Fibroblast of pulmonary artery (primary cell): Measurements from ENCODE around the gene METTL21C.

Experiments used
- DNase-seq: peaks from one replicate; pipeline ENCODE4 v3.0.0-alpha.2; 2010; ENCODE audit warnings: low read depth
- H3K4me3 ChIP-seq: replicated peaks from 2 replicates; pipeline ENCODE4 v1.5.1; 2011; ENCODE audit warnings: low read depth, mild to moderate bottlenecking, control low read depth, low read length, moderate library complexity
- TF ChIP-seq, protein P1 (sequence below): IDR thresholded peaks from 2 replicates; pipeline ENCODE4 v1.5.1; 2011; ENCODE audit warnings: mild to moderate bottlenecking, control low read depth, low read length, inconsistent platforms; ENCODE audit errors: missing control alignments

METTL21C gene

DNA sequence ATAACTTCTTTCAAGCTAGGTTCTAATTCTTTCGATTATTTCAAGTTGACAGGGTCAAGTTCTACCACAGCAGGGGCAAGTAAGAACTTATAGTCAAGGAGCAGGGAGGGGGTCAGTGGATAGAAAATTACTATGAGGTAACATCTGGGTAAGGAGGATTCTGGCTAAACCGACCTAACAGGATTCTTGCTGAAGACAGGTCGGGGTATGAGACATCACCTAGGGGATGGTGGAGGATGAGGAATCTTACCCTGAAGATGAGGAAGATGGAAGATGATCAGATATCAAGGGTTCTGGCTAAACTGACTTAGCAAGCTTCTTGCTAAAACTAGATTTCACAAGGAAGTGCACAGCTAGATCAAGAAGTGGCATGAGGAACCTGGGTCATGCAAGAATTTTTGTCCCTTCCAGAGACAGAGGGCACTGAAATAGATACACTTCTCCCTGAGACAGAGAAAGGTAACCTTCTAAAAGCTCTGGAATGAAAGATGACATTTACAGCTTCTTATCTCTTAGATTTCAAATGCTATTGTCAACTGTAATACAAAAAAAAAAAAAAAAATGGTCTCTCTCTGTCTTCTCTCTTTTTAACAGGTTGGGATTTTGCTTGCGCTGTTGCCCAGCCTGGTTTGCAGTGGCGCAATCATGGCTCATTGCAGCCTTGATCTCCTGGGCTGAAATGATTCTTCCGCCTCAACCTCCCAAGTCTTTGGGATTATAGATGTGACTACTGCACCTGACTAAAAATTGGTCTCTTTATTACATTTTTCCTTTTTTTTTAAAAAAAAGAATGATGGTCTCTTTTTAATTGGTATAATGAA is 9.6 kb upstream of the METTL21C start:
- H3K4me3 ChIP-seq = no peak overlapping the region
- DNase-seq = no peak
- TF ChIP-seq, protein P1, sequence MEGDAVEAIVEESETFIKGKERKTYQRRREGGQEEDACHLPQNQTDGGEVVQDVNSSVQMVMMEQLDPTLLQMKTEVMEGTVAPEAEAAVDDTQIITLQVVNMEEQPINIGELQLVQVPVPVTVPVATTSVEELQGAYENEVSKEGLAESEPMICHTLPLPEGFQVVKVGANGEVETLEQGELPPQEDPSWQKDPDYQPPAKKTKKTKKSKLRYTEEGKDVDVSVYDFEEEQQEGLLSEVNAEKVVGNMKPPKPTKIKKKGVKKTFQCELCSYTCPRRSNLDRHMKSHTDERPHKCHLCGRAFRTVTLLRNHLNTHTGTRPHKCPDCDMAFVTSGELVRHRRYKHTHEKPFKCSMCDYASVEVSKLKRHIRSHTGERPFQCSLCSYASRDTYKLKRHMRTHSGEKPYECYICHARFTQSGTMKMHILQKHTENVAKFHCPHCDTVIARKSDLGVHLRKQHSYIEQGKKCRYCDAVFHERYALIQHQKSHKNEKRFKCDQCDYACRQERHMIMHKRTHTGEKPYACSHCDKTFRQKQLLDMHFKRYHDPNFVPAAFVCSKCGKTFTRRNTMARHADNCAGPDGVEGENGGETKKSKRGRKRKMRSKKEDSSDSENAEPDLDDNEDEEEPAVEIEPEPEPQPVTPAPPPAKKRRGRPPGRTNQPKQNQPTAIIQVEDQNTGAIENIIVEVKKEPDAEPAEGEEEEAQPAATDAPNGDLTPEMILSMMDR = no peak

DNA sequence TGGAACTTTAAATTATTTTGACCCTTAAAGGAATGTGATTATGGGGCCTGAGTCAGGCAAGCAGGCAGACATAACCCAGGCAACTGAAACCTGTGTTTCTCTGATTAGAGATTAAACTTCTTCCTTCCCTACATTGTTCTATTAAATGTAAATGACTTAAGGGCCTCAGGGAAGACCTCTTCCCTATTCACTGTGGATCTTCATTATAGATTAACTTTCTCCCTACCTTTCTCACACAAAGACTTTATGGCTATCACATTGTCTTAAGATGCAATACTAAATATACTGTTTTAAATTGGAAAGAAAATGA is 8.8 kb upstream of the METTL21C start:
- DNase-seq = no peak
- TF ChIP-seq, protein P1 = no peak
- no peak overlapping the region for H3K4me3 ChIP-seq

DNA sequence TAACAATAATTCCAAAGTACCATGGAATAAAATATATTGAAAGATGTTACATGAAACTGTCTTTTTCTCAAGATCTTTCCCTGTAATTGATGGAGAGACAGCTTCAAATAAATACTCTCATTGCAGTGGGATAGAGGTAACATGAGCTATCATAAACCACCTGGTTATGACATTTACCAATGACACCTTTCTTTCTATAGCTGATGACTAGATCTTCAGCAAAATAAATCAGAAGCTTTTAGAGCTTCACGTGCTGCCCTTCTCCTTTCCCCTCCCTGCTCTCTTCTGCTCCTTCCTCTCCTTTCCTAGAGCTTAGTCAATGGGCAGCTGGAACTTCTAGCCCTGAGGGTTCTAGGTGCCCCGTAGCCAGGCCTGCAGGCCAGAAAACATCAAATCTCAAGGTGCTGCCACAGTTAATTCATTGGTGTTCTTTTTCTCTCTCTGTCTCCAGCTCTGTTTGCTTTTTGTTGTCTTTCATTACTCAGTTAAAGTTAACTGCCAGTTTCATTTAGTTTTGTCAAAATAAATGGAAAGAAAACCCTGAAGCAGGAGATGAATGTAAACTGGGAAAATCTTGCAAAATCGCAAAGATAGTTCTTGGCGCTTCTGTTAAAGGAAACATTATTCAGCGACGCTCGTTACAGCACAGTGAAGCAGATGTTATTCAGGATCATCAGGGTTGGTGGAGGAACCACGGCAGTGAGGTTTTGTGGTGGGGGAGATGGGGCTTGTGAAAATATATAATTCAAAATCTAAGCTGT is 8.3 kb upstream of the METTL21C start:
- DNase-seq = no peak
- no peak overlapping the region for H3K4me3 ChIP-seq
- TF ChIP-seq, protein P1 = no peak

DNA sequence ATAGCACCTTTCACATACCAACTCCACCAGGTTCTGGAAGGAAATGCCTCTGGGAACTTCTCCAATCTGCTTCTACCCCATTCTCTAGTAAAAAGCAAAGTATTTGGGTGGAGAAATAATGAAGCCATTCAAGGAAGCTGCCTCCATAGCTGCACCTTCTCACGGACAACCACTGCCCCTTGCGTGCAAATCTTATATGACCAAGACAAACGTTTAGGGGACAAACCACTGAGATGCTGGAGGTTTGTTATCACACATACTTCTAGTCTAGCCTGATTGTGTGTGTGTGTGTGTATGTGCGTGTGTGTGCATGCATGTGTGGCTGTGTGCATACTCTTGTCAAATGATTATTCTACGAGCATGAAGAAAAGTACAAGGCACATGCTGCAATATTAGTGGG is 6.5 kb upstream of the METTL21C start:
- TF ChIP-seq, protein P1 = no peak
- no peak overlapping the region for H3K4me3 ChIP-seq
- DNase-seq = no peak

DNA sequence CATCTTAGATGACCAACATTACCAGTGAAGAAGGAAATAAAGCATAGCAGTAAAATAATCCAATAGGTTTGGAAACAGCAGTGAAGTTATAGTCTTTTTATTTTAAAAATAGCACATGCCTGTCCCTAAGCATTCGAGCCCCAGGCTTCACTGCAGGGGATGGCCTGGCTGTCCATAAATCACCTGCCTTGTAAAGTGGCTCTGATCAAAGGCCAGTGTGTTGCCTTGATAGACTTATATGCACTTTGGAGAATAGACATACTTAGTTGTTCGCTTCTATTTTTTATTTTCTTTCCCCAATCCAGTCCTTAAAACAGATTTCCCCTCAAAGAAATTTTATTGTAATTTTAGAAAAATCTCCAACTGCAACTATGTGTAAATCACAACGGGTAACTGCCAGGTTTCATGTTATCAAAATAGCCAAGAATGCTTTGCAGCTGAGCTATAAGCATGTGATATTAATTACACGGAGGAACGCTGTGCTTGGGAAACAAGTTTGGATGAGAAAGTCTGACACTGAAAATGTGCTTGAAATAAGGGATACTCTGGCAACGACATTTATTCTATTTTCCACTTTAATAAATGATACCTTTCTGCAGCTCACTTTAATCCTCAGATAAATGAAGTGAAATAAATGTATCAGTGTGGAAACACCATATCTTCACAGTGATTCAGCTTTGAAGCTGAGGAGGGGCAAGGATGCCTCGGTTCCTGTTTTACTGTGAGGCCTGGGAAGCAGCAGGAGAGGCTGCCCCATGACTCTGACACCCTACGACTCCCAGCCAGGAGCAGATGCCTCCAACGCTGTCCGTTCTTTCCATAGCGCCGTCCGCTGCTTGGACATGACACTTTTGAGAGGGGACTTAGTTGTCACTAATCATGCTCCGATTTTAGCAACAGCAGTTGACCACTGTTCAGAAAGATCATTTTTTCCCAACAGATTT is 5.5 kb upstream of the METTL21C start:
- H3K4me3 ChIP-seq = no peak overlapping the region
- DNase-seq = no peak
- TF ChIP-seq, protein P1 = no peak

DNA sequence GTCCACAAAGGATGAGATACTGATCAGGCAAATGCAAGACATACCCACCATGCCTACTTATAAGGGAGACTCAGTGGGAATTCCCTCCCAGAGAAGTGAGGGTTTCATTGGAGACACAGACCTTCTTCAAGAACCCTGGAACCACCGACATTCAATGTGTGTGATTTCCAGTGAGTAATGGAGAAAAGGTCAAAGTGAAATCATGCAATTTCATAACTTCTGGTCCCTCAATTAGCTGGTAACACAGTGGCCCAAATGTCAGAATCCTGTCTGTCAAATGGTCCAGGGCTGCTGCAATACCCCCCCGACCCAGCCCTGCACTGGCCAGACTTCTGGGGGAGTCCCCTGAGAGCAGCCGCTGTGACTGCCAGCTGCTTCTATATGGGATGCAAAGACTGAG is 4.7 kb upstream of the METTL21C start:
- H3K4me3 ChIP-seq = no peak overlapping the region
- no peak for DNase-seq
- TF ChIP-seq, protein P1 = no peak
